Type B pancreatic cell (in vitro differentiated cells): ENCODE measurements around the gene GUCY2D. TPM values are rescaled to one million over a fixed set of nuclear protein-coding genes. Genes with fewer than 3 reads are reported as not detected.

Experiments used
- DNase-seq: peaks from one replicate; pipeline ENCODE4 v3.0.0; 2021; ENCODE audit warnings: mixed read lengths; ENCODE audit not compliant: unreplicated experiment; ENCODE audit errors: extremely low spot score
- H3K27ac Mint-ChIP-seq: 2 replicates; pipeline ENCODE4 v1.8.0; 2021; ENCODE audit warnings: mild to moderate bottlenecking, mixed read lengths
- H3K27me3 Mint-ChIP-seq: 2 replicates; pipeline ENCODE4 v1.8.0; 2021; ENCODE audit warnings: mixed read lengths
- H3K36me3 Mint-ChIP-seq: 2 replicates; pipeline ENCODE4 v1.8.0; 2021; ENCODE audit warnings: mixed read lengths
- H3K4me1 Mint-ChIP-seq: one replicate; pipeline ENCODE4 v1.8.0; 2021; ENCODE audit warnings: mixed read lengths; ENCODE audit not compliant: unreplicated experiment
- H3K4me3 Mint-ChIP-seq: 2 replicates; pipeline ENCODE4 v1.8.0; 2021; ENCODE audit warnings: mild to moderate bottlenecking, mixed read lengths
- H3K9me3 Mint-ChIP-seq: 2 replicates; pipeline ENCODE4 v1.8.0; 2021; ENCODE audit warnings: mixed read lengths
- CTCF ChIP-seq: fragments of 200-600 bp; sonication (generic); conservative IDR thresholded peaks from 2 replicates; pipeline ENCODE4 v1.5.0; 2021; ENCODE audit warnings: antibody characterized with exemption, mild to moderate bottlenecking
- total RNA-seq: library from RNA; stranded (reverse); gene quantifications from 2 replicates; pipeline ENCODE4 v1.2.1, GENCODE V29; 2021; ENCODE audit warnings: low replicate concordance

The GUCY2D gene
- total RNA-seq, 1 donor from 2014 or later: 0.29 TPM

DNA sequence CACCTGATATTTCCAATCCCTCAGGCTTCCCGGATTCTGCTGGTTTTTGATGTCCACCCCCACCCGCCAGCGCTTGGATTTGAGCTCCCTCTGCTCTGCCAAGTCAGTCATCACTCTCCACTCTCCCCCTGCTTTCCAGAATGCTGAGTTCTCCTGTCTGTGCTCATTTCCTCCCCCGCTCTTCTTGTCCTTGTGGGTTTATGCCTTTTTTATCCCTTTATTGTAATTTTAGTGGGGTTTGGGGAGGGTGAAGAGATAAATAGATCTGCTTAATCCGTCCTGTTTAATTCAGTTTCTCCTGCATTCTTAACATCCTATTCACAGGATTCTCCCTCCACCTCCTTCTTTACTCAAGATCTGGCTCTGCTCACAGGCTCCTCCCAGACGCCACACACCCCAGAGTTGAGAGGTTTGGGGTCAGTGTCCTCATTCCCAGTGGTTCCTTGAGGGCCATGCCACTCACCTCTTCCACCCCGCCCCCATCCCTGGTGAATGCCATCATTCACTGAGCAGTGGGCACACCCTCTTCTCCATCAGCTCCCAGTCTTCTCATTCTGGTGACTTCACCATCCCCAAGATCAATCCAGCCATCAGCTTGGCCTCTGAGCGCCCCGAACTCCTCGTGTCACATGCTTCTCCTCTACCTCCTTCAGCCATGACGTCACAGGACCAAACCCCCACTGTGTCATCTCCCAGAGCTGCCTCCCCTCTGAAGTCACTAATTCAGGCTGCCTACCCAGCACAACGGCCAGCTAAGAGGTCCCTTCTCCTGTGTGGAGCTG, 15.1 kb upstream of the GUCY2D start:
- no peak for DNase-seq
- Mint-ChIP-seq H3K4me3 (no peak overlapping the region), H3K27ac (no peak overlapping the region), H3K4me1 (no peaks in the 10 kb centered on the region), H3K36me3 (no peaks in the 10 kb centered on the region), H3K27me3 (peaks cover 40% of the 10 kb centered on the region), H3K9me3 (no peaks in the 10 kb centered on the region)
- TF ChIP-seq CTCF: no peak

DNA sequence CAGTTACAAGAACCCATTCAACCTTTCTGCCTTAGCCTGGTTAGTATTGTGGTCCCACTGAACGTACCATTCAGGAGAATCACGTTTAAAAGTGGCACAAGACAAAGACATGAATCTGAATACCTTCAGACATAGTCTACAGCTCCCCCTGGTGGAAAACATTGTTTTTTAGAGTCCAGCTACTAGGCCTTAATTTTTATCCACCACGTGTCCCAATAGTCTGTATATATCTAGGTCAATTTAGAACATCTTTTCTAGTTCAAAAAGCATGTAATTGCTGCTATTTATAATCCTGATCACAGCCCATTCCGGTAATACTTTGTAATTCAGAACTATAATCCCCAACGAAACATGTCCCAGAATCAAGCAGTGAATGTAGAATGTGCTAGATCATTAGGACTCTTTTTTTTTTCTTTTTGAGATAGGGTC, 13.7 kb upstream of the GUCY2D start:
- no peaks in the 10 kb centered on the region for H3K4me1 Mint-ChIP-seq
- peaks cover 38% of the 10 kb centered on the region for H3K27me3 Mint-ChIP-seq
- TF ChIP-seq CTCF: peak; percentile 87
- H3K36me3 Mint-ChIP-seq: no peaks in the 10 kb centered on the region
- no peak for DNase-seq
- no peaks in the 10 kb centered on the region for H3K9me3 Mint-ChIP-seq
- H3K27ac Mint-ChIP-seq: no peak overlapping the region
- H3K4me3 Mint-ChIP-seq: peak overlapping the region; percentile 84

GRCh38 chr17:7989781-7990655, 12.4 kb upstream of the GUCY2D start:
- peak overlapping the region; percentile 84 for H3K4me3 Mint-ChIP-seq
- TF ChIP-seq CTCF: peak; percentile 99
- H3K36me3 Mint-ChIP-seq: no peaks in the 10 kb centered on the region
- no peaks in the 10 kb centered on the region for H3K4me1 Mint-ChIP-seq
- peak; percentile 95 for DNase-seq
- H3K27ac Mint-ChIP-seq: peak overlapping the region; percentile 48
- H3K27me3 Mint-ChIP-seq: peaks cover 41% of the 10 kb centered on the region
- H3K9me3 Mint-ChIP-seq: no peaks in the 10 kb centered on the region

DNA sequence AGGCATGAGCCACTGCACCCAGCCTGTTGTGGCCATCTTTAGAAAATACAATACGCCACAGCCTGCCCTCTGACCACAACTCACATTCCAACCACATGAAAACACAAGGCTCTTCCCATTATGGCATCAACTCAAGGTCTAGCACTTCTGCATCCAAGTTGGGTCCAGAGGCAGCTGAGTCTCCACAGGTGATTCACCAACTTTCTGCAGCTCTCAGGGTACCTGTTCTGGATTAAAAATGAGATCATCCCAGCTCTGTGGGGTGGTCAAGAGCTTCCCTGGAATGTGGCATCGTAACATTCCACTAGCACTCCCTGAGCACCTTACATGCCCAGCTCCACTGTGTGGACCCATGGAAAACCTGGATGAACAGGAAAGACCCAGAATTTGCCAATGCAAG, 9.9 kb upstream of the GUCY2D start:
- Mint-ChIP-seq H3K4me1 (no peaks in the 10 kb centered on the region), H3K27ac (peak overlapping the region; percentile 12), H3K27me3 (peaks cover 37% of the 10 kb centered on the region), H3K4me3 (no peak overlapping the region), H3K36me3 (no peaks in the 10 kb centered on the region), H3K9me3 (no peaks in the 10 kb centered on the region)
- TF ChIP-seq CTCF: no peak
- no peak for DNase-seq

DNA sequence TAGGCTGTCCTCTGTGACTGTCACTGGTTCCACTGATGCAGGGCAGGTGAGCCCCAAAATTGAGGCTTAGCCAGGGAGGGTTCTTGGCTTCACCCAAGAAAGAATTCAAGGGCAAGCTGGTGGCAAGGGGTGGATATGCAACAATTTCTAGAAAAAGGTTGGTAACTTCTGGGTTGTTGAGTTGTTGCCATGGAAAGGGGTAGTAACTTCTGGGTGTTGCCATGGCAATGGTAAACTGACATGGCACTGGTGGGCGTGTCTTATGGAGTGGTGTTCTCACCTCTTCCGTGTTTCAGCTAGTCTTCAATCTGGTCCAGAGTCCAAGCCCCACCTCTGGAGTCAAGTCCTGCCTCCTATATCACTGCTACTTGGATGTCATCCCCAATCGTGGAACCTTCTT, 9.5 kb upstream of the GUCY2D start:
- Mint-ChIP-seq H3K36me3 (no peaks in the 10 kb centered on the region), H3K4me1 (no peaks in the 10 kb centered on the region), H3K27ac (no peak overlapping the region), H3K4me3 (peak overlapping the region; percentile 41), H3K27me3 (peaks cover 34% of the 10 kb centered on the region), H3K9me3 (no peaks in the 10 kb centered on the region)
- no peak for TF ChIP-seq CTCF
- no peak for DNase-seq
